HFF-Myc (cell line): Measurements from ENCODE around the gene VAMP2.

Experiments
- DNase-seq: peaks from one replicate; pipeline ENCODE4 v3.0.0-alpha.2; 2011; ENCODE audit warnings: low read depth; ENCODE audit errors: extremely low read depth
- H3K4me3 ChIP-seq: replicated peaks from 2 replicates; pipeline ENCODE4 v1.5.1; 2011; ENCODE audit warnings: low read depth, mild to moderate bottlenecking, control low read depth, low read length
- CTCF ChIP-seq: IDR thresholded peaks from 2 replicates; pipeline ENCODE4 v1.5.1; 2012; ENCODE audit warnings: mild to moderate bottlenecking, low read depth, low read length, control low read depth; ENCODE audit errors: missing control alignments

VAMP2 gene

DNA sequence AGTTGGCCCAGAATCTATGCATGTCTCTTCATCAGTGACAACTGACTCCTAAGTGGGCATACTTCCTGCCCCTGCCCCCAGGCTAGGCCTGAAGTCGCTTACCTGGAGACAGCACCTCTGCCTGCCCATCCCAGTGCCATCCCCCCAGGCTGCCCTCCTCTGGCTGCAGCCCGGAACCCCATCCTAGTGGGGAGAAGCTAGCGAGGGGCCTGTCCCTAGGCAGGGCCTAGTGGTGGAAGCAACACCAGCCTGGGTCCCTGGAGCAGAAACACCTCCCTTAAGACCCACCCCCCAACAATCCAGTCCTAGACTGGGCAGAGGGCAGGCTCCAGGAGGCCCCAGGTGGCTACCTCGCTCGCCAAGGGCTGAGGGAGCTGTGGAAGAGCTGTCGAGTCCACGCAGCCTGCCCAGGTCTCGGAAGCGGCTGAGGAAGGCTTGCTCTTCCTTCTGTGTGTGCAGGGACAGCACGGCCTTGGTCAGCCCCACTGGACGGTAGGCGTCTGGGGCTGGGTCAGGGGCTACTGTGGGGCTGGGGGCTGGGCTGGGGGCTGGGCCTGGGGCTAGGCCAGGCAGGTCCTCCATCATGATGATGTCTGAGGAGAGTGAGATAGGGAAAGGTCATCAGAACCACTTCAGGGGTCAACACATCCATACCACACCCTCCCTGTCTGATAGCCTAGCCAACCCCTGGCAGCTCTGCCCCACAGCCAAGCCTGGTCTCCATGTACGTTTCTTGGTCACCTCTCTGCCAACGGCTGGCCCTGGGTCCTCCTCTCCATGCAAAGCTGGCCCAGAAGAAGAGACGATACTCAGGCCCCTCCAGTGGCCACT is 18.1 kb downstream of the VAMP2 start:
- DNase-seq, result no peak
- no peak overlapping the region for H3K4me3 ChIP-seq
- TF ChIP-seq CTCF, result no peak

DNA sequence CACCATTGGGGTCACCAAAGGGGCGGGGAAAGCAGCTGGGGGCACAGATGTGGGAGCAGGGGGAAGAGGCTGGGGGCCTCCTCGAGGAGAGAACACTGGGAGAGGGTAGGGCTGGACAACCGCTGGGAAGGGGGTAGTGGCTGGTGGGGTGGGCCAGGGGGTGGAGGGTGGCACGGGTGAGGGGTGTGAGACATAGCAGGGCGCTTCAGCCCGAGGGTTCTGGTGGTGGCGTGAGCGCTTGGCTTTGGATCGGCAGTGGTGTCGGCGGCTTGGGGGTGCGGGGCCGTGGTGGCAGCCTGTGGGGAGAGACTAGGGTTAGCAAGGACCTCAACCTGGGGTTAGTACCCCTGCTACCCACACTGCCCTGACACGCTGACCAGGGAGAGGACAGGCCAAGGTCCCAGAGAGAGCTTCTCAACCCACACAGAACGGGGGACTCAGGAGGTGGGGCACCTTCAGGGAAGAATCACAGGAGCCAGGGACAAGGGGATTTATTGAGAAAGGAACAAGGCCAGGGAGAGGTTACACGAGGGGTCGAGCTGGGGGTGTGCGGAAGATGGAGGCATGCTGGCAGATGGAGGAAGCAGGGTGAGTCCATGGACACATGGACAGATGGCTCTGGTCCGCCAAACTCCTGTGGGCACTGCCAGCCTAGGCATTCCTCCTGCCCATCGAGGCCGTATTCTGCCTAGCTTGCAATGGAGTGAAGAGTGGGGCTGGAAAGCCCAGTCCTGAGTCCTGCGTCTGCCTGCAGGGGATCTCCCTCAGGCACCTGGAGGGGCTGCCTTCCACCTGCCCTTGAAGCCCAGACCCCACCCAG is 19.0 kb downstream of the VAMP2 start:
- no peak for DNase-seq
- H3K4me3 ChIP-seq, result no peak overlapping the region
- no peak for TF ChIP-seq CTCF

DNA sequence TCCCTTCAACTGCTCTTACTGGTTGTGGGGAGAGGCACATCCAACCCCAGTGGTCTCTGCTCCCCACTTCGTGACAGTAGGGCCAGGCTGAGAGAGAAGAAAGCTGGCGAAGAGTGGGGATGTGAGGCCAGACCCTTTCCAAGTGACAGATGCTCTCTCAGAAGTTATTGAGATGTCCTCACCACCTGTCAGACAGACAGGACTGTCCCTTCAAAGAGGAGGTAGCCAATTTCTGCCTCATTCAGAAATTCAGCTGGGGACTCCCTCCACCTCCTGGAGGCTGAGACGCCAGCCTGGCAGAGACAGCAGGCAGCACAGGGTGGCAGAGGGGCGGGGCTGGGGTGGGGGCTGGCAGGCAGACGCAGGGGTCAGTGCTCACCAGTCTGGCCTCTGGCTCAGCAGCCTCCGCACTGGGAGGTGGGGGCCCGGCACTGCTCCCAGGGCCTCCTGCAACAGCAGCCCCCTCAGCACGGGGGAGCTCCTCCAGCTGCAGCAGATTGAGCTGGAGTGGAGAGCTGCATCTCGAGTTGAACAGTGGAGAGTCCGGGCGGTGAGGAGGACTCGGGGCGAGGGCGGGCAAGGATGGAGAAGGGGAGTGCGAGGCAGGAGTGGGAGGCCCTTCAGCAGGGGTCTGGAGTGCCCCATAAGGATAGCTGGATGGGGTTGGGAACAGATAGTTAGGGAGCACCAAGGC is 19.7 kb downstream of the VAMP2 start:
- H3K4me3 ChIP-seq, result no peak overlapping the region
- no peak for TF ChIP-seq CTCF
- no peak for DNase-seq

DNA sequence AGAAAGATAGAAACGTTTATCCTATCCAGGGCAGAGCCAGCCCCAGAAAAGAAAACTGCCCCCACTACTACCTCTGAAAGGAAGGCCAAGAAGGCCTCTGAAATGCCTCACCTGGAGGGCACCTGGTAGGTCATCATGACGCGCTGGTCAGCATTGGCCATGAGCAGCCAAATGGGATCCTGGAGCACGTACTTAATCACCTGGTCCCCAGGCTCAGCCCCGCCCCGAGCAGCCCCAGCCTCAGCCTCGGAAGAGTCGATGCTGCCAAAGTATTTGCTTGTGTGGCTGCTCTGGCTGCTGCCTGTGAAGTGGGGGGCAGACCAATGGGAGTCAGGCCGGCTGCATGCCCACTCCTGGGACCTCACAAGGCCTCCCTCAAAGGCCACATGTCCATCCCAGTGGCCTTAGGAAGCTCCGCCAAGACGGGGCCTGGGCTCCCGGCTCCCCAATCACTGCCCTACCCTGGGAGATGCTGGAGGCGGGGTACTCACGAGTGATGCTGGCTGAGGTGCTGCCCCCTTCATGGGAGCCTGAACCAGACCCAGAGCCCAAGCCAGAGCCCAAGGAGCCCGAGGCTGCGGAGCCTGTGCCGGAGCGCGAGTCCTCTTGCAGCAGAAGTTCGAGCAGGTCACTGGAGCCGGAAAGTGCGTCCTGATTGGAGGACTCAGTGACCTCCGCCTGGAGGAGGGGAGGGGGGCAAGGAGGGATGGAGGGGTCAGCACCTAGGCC is 20.4 kb downstream of the VAMP2 start:
- no peak for DNase-seq
- TF ChIP-seq CTCF, result no peak
- H3K4me3 ChIP-seq, result no peak overlapping the region

DNA sequence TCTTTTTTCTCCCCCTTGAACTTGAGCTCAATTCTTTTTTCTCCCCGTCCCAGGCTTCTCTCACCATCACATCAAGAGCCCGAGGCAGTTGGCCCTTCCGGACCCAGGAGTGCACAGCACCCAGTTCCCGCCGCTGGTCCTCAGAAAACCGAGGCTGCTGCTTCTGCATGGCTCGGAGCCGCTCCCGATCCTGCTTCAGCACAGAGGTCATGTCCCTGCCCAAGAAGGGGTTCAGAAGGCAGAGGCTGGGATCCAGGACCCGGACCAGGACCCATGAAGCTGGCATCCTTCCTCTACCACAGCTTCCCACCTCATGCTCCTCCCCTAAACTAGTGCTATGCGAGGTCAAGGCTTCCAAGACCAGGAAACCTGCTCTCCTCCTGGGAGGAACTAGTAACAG is 21.0 kb downstream of the VAMP2 start:
- no peak overlapping the region for H3K4me3 ChIP-seq
- TF ChIP-seq CTCF, result no peak
- DNase-seq, result no peak

GRCh38 chr17:8141045-8141444 is 21.7 kb downstream of the VAMP2 start:
- DNase-seq, result no peak
- no peak for TF ChIP-seq CTCF
- H3K4me3 ChIP-seq, result no peak overlapping the region
